Activated naive CD8-positive, alpha-beta T cell treated with anti-CD3 and anti-CD28 coated beads, Interleukin-2, amount 50 U/mL, for 24 hours (primary cell): Measurements from ENCODE around the gene SLC10A1.

Experiments
- ATAC-seq: fragments of 150-1000 bp; cut with Tn5 transposase; one replicate; pipeline ENCODE4 v1.10.0; 2021
- DNase-seq: peaks from one replicate; pipeline ENCODE4 v3.0.0; 2021
- H3K27ac Mint-ChIP-seq: one replicate; pipeline ENCODE4 v1.8.0; 2021; ENCODE audit warnings: mild to moderate bottlenecking, mixed read lengths
- H3K27me3 Mint-ChIP-seq: one replicate; pipeline ENCODE4 v1.8.0; 2021; ENCODE audit warnings: mixed read lengths
- H3K36me3 Mint-ChIP-seq: one replicate; pipeline ENCODE4 v1.8.0; 2021; ENCODE audit warnings: low read depth, mixed read lengths
- H3K4me1 Mint-ChIP-seq: one replicate; pipeline ENCODE4 v1.8.0; 2021; ENCODE audit warnings: mixed read lengths
- H3K4me3 Mint-ChIP-seq: one replicate; pipeline ENCODE4 v1.8.0; 2021; ENCODE audit warnings: mild to moderate bottlenecking, moderate library complexity, mixed read lengths
- H3K9me3 Mint-ChIP-seq: one replicate; pipeline ENCODE4 v1.8.0; 2021; ENCODE audit warnings: mixed read lengths

The SLC10A1 gene

DNA sequence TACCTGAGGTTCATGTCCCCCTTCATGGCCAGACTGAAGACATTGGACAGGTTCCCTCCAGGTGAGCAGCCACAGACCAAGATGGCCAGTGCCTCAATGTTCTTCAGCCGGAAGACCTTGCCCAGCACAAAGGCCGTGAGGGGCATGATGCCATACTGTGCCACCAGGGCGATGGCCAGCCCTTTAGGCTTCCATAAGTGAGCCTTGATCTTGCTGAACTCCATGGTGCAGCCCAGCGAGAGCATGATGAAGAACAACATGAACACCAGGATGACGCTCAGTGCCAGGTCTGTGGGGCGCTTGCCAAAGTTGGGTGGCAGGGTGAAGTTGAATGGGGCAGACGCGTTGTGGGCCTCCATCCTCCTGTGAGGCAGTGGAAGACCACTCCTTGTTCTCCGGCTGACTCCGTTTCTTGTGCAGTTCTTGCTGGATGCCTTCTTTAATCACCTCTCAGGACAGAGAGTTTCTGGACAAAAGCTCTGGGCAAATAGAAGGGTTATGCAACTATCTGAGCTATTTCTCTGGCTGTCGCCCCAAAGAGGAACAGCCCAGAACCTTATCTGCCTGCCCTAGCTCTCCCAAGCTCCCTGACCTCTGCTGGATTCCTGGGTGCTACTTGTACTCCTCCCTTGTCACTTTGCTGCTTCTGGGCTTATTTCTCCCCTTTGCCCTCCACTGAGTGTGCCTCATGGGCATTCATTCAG lies at the start of gene SLC10A1:
Gene SLC10A1 (minus strand): TSS at position 445 of the 704 bp plus-strand sequence. CDS start 86 bp downstream, at position 359.
- ATAC-seq, result no peak
- no peaks in the 10 kb centered on the region for H3K4me1 Mint-ChIP-seq
- H3K9me3 Mint-ChIP-seq, result no peaks in the 10 kb centered on the region
- peaks cover 2% of the 10 kb centered on the region for H3K27me3 Mint-ChIP-seq
- no peaks in the 10 kb centered on the region for H3K36me3 Mint-ChIP-seq
- no peak for DNase-seq
- no peak within 1 kb of the TSS for H3K4me3 Mint-ChIP-seq
- H3K27ac Mint-ChIP-seq, result no peak within 1 kb of the TSS

DNA sequence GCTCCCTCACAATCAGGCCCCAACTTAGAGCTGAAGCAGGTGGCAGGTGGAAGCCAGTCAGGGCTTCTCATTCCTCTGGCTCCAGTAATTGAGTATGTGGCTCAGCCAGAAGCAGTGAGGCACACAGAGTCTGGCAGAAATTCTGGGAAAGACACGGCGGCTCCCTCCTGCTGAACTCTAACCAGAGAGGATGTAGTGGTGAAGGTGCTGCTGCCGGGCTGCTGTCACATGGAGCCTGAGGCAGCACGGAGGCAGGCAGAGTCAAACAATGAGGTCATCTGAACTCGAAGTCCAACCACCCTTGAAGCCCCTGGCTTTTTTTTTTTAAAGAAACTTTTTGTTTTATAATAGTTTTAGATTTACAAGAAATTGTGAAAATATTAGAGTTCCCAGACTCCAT lies 48.7 kb upstream of the SLC10A1 start:
- Mint-ChIP-seq H3K4me1 (no peaks in the 10 kb centered on the region), H3K4me3 (no peak overlapping the region), H3K36me3 (no peaks in the 10 kb centered on the region), H3K27me3 (no peaks in the 10 kb centered on the region), H3K27ac (no peak overlapping the region), H3K9me3 (no peaks in the 10 kb centered on the region)
- DNase-seq (no peak), ATAC-seq (no peak)

DNA sequence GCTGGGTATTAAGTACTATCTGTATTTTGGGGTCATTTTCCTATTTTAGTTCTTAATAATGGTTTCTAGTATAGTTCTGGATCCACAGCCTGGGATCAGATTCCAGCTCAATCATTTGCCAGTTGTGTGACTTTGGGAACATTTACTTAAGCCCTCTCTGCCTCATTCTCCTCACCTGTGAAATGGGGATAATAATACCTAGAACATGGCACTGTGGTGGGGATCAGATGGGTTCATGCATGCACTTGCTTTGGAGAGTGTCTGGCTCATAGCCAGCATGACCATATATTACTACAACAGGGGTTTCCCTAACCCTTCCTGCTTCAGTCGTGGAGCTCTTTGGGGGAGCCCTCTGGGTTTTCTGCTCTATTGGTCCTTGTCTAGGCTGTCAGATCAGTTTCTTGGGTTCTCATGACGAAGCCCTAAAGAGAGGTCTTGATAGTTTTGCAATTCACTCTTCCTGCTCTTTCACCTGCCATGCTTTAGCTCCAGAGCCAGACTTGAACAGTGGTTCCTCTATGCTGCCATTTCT lies 48.1 kb upstream of the SLC10A1 start:
- no peak overlapping the region for H3K27ac Mint-ChIP-seq
- no peaks in the 10 kb centered on the region for H3K27me3 Mint-ChIP-seq
- H3K4me3 Mint-ChIP-seq, result no peak overlapping the region
- no peaks in the 10 kb centered on the region for H3K4me1 Mint-ChIP-seq
- ATAC-seq (no peak), DNase-seq (no peak)
- H3K36me3 Mint-ChIP-seq, result no peaks in the 10 kb centered on the region
- no peaks in the 10 kb centered on the region for H3K9me3 Mint-ChIP-seq

DNA sequence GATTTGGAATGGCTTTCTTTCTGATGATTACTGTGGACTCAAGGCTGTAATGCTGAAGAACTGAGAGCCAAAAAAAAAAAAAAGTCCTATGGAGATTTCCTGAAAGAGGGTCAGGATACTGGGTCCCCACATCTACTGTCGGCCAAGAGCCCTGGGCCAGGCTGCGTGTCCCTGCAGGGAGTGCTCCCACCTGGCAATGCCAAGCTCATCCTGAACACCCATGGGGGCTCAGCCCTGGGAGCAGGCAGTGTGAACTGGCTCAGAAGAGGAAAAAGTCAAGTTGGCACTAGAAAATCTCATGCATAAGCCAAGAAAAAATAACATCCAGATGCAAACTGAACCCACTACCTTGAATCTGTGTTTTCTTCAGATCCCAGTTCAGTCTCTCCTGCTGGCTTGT lies 47.1 kb upstream of the SLC10A1 start:
- H3K36me3 Mint-ChIP-seq, result no peaks in the 10 kb centered on the region
- no peak for ATAC-seq

DNA sequence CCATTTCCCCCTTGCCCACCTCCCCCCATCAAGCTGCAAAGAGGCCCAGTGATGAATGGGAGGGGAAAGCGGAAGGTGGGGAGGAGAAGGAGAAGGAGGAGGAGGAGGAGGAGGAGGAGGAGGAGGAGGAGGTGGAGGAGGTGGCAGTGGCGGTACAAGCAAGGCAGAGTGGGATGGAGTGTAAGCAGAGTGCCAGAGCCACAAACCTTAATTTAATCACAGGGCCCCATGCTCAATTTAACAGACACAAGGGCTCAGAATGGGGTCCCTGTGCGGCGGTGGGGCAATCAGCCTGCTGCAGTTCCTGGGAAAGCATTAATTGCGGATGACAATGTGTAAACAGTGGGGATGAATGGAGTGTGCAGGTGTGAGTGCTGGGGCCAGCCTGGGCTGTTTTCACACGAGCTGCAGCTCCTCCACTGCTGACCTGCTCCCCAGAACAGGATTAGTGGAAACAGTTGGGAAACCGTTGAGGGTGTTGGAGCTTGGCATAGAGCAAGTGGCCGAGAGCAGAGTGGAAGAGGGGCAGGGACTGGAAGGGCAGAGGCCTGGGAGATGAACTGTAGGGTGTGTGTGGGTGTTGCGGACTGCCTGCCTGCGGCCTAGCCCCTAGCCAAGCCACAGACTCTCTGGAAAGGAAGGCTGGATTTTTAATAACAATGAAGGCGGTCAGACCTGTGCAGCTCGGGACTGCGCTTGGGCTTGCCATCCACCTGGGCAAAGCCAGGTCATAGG lies 45.8 kb upstream of the SLC10A1 start:
- Mint-ChIP-seq H3K27ac (no peak overlapping the region), H3K4me3 (no peak overlapping the region)

More for the DNA sequence above, 47.1 kb upstream of the SLC10A1 start:
- Mint-ChIP-seq H3K27me3 (no peaks in the 10 kb centered on the region), H3K27ac (no peak overlapping the region), H3K4me3 (no peak overlapping the region), H3K4me1 (no peaks in the 10 kb centered on the region), H3K9me3 (no peaks in the 10 kb centered on the region)
- no peak for DNase-seq

GRCh38 chr14:69841656-69842055 lies 44.6 kb upstream of the SLC10A1 start:
- Mint-ChIP-seq H3K9me3 (no peaks in the 10 kb centered on the region), H3K36me3 (no peaks in the 10 kb centered on the region), H3K27me3 (no peaks in the 10 kb centered on the region), H3K27ac (no peak overlapping the region), H3K4me1 (no peaks in the 10 kb centered on the region), H3K4me3 (no peak overlapping the region)
- DNase-seq (no peak), ATAC-seq (no peak)

More for the DNA sequence above, 45.8 kb upstream of the SLC10A1 start:
- ATAC-seq, result no peak
- no peaks in the 10 kb centered on the region for H3K4me1 Mint-ChIP-seq
- H3K36me3 Mint-ChIP-seq, result no peaks in the 10 kb centered on the region
- DNase-seq, result no peak
- H3K27me3 Mint-ChIP-seq, result no peaks in the 10 kb centered on the region
- no peaks in the 10 kb centered on the region for H3K9me3 Mint-ChIP-seq

GRCh38 chr14:69839661-69840060 lies 42.6 kb upstream of the SLC10A1 start:
- Mint-ChIP-seq H3K4me3 (no peak overlapping the region), H3K36me3 (no peaks in the 10 kb centered on the region)

DNA sequence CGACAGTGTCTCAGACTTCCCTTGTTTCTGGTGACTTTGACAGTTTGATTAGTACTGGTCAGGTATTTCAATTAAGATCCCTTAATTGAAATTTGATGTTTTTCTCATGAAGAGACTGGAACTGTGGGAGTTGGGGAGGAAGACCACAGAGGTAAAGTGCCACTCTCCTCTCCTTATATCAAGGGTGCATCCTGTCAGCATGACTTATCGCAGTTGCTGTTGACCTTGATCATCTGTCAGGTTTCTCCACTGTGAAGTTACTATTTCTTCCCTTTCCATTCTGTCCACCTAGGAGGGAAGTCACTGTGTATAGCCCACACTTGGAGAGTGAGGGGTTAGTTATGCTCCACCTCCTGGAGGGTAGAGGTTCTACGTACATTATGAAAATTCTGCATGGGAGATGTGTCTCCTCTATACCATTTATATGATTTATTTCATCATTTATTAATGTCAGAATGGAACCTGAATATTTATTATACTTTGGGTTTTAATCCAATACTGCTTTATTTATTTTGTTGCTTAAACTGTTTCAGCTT lies 41.9 kb upstream of the SLC10A1 start:
- H3K9me3 Mint-ChIP-seq, result no peaks in the 10 kb centered on the region
- ATAC-seq, result no peak

More at GRCh38 chr14:69839661-69840060, 42.6 kb upstream of the SLC10A1 start:
- peaks cover 7% of the 10 kb centered on the region for H3K27me3 Mint-ChIP-seq
- H3K9me3 Mint-ChIP-seq, result no peaks in the 10 kb centered on the region
- no peaks in the 10 kb centered on the region for H3K4me1 Mint-ChIP-seq
- ATAC-seq, result no peak
- no peak for DNase-seq
- H3K27ac Mint-ChIP-seq, result no peak overlapping the region

DNA sequence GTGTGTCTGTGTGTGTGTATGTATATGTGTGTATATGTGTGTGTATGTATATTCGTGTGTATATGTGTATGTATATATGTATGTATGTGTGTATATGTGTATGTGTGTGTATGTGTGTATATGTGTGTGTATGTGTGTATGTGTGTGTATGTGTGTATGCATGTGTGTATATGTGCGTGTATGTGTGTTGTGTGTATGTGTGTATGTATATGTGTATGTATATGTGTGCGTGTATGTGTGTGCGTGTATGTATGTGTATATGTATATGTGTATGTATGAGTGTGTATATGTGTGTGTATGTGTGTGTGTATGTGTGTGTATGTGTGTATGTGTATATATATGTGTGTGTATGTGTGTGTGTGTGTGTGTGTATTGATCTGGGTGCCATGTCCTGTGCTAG lies 31.8 kb upstream of the SLC10A1 start:
- peaks cover 4% of the 10 kb centered on the region for H3K27me3 Mint-ChIP-seq
- DNase-seq (no peak), ATAC-seq (no peak)
- H3K36me3 Mint-ChIP-seq, result no peaks in the 10 kb centered on the region
- no peak overlapping the region for H3K4me3 Mint-ChIP-seq
- H3K4me1 Mint-ChIP-seq, result peaks cover 2% of the 10 kb centered on the region
- H3K9me3 Mint-ChIP-seq, result no peaks in the 10 kb centered on the region
- no peak overlapping the region for H3K27ac Mint-ChIP-seq

More for the DNA sequence above, 41.9 kb upstream of the SLC10A1 start:
- Mint-ChIP-seq H3K4me1 (no peaks in the 10 kb centered on the region), H3K36me3 (no peaks in the 10 kb centered on the region), H3K27ac (no peak overlapping the region), H3K27me3 (peaks cover 7% of the 10 kb centered on the region), H3K4me3 (no peak overlapping the region)
- no peak for DNase-seq

GRCh38 chr14:69828354-69828753 lies 31.3 kb upstream of the SLC10A1 start:
- Mint-ChIP-seq H3K36me3 (no peaks in the 10 kb centered on the region), H3K4me3 (no peak overlapping the region), H3K27me3 (peaks cover 4% of the 10 kb centered on the region), H3K4me1 (peaks cover 2% of the 10 kb centered on the region), H3K27ac (no peak overlapping the region), H3K9me3 (no peaks in the 10 kb centered on the region)
- no peak for ATAC-seq
- DNase-seq, result no peak

GRCh38 chr14:69827560-69827959 lies 30.5 kb upstream of the SLC10A1 start:
- peak; percentile 3 for DNase-seq
- ATAC-seq, result peak; percentile 78
- no peak overlapping the region for H3K4me3 Mint-ChIP-seq
- H3K36me3 Mint-ChIP-seq, result no peaks in the 10 kb centered on the region
- H3K4me1 Mint-ChIP-seq, result peaks cover 2% of the 10 kb centered on the region
- H3K27ac Mint-ChIP-seq, result no peak overlapping the region
- peaks cover under 1% of the 10 kb centered on the region for H3K27me3 Mint-ChIP-seq
- no peaks in the 10 kb centered on the region for H3K9me3 Mint-ChIP-seq

- Mint-ChIP-seq H3K27ac (no peak overlapping the region), H3K36me3 (no peaks in the 10 kb centered on the region), H3K9me3 (no peaks in the 10 kb centered on the region), H3K4me3 (no peak overlapping the region), H3K27me3 (peaks cover 2% of the 10 kb centered on the region), H3K4me1 (peaks cover 2% of the 10 kb centered on the region)
- DNase-seq, result no peak
- no peak for ATAC-seq
These were observed 25.4 kb upstream of the SLC10A1 start for GRCh38 chr14:69822456-69822855.

DNA sequence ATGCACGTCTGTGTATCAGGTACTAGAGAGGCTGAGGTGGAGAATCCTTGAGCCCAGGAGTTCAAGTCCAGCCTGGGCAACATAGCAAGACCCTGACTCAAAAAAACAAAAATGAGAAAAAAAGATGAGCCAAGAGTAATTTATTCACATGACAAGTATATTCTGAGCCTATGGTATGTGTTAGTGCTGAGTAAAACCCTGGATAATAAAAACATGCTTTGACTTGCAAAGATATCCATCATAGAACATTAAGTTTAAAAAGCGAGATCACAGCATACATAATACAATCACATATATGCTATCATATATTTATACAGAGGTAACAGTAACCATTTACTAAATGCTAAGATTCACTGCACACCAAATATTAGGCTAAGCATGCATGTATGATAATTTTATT lies 23.9 kb upstream of the SLC10A1 start:
- Mint-ChIP-seq H3K27me3 (peaks cover 2% of the 10 kb centered on the region), H3K9me3 (no peaks in the 10 kb centered on the region), H3K4me1 (peaks cover 1% of the 10 kb centered on the region), H3K36me3 (no peaks in the 10 kb centered on the region), H3K27ac (no peak overlapping the region), H3K4me3 (no peak overlapping the region)
- ATAC-seq, result no peak
- DNase-seq, result no peak

DNA sequence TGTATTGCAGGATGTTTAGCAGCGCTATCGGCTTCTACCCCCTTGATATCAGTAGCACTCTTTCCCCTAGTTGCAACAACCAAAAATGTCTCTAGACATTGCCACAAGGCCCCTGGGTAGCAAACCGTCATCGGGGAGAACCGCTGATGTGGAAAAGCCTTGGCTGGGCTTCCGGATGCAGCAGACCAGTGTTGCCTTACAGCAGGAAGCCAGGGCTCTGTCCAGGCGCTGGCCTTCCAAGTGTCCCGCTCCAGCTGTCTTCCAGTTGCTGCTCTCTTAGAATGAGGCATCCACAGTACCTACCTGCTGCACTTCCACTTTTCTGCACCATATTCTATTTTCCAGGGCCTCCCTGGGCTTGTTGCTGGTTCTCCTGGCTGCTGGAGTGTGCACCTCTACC lies 22.6 kb upstream of the SLC10A1 start:
- H3K4me1 Mint-ChIP-seq, result peaks cover 1% of the 10 kb centered on the region
- H3K27me3 Mint-ChIP-seq, result peaks cover 2% of the 10 kb centered on the region
- ATAC-seq (no peak), DNase-seq (no peak)
- H3K27ac Mint-ChIP-seq, result no peak overlapping the region
- H3K36me3 Mint-ChIP-seq, result no peaks in the 10 kb centered on the region
- H3K9me3 Mint-ChIP-seq, result no peaks in the 10 kb centered on the region
- H3K4me3 Mint-ChIP-seq, result no peak overlapping the region

- H3K27me3 Mint-ChIP-seq, result peaks cover 2% of the 10 kb centered on the region
- H3K27ac Mint-ChIP-seq, result no peak overlapping the region
- H3K9me3 Mint-ChIP-seq, result no peaks in the 10 kb centered on the region
- ATAC-seq, result peak; percentile 81
- no peak overlapping the region for H3K4me3 Mint-ChIP-seq
- peaks cover 1% of the 10 kb centered on the region for H3K4me1 Mint-ChIP-seq
- H3K36me3 Mint-ChIP-seq, result no peaks in the 10 kb centered on the region
- peak; percentile 54 for DNase-seq
These were observed 21.7 kb upstream of the SLC10A1 start for GRCh38 chr14:69818758-69819191.
